ENCODE results near the gene SNX24. TPM values are rescaled to one million over a fixed set of nuclear protein-coding genes. Genes with fewer than 3 reads are reported as not detected.

Gene SNX24
- total and polyA plus RNA-seq, 2 of the 4 experiments (the other 2 are of a cell fraction): 13.8 to 15.0 TPM

GRCh38 chr5:122943050-122943698 lies 97.8 kb downstream of the SNX24 start:
- H4K8ac ChIP-seq (ENCODE audit: low read depth in 2 of 2, low read length in 2 of 2): no peak overlapping the region
- H3K56ac ChIP-seq (ENCODE audit: extremely low read depth, insufficient read depth, low read length): no peak overlapping the region
- H3K27me3 ChIP-seq (ENCODE audit: control insufficient read depth, insufficient read depth, low read length): no peaks in the 10 kb centered on the region
- H3K27ac ChIP-seq (ENCODE audit: insufficient read depth, low read length): no peak overlapping the region
- H4K20me1 ChIP-seq (ENCODE audit: insufficient read depth, low read length): no peaks in the 10 kb centered on the region
- no peaks in the 10 kb centered on the region; the same call in 1 of the 2 replicates for H3K4me1 ChIP-seq (ENCODE audit: control insufficient read depth, insufficient read depth, low read length)
- no peak overlapping the region for H2AK9ac ChIP-seq (replicated peaks; ENCODE audit: low read depth, low read length, poor library complexity)
- no peak overlapping the region for H2AFZ ChIP-seq (replicated peaks; ENCODE audit: low read length, poor library complexity)
- peaks cover 2% of the 10 kb centered on the region for H3K36me3 ChIP-seq (ENCODE audit: control insufficient read depth, insufficient read depth, low read length)
- H3K4me3 ChIP-seq (ENCODE audit: insufficient read depth, low read depth, low read length): no peak overlapping the region
- no peak overlapping the region for H2BK15ac ChIP-seq (ENCODE audit: low read depth, low read length)
- H2BK20ac ChIP-seq (ENCODE audit: low read depth, low read length): no peak overlapping the region
- no peak overlapping the region for H2BK120ac ChIP-seq (ENCODE audit: low read depth, low read length)
- H3K14ac ChIP-seq (replicated peaks; ENCODE audit: low read depth, low read length): no peak overlapping the region
- no peak overlapping the region for H3K4ac ChIP-seq (ENCODE audit: low read depth, low read length)
- dilution Hi-C loops (cut with HindIII; ENCODE audit: low sequenced_read_pairs, unreplicated experiment): no loop called here
- no peak overlapping the region for H3K9ac ChIP-seq (ENCODE audit: low read depth, low read length)
- no peaks in the 10 kb centered on the region for H3K9me3 ChIP-seq (ENCODE audit: control insufficient read depth, insufficient read depth, low read length)
- no peaks in the 10 kb centered on the region; a peak in 1 of 4 replicates for H3K79me1 ChIP-seq (ENCODE audit: low read depth in 1 of 2, low read length in 2 of 2)
- H3K4me2 ChIP-seq (ENCODE audit: low read depth, low read length): no peak overlapping the region
- no peak for TF ChIP-seq SMC3 (IDR thresholded peaks at IDR 0.05; ENCODE audit: low read depth, low read length)
- no peak for TF ChIP-seq CEBPB (IDR thresholded peaks at IDR 0.05; ENCODE audit: low read depth, low read length)
- TF ChIP-seq RCOR1 (IDR thresholded peaks at IDR 0.05; ENCODE audit: insufficient replicate concordance, low read length): no peak
- intact Hi-C loops (cut with micrococcal nuclease): no loop called here
- H2AK5ac ChIP-seq (ENCODE audit: low read depth, low read length): no peak overlapping the region
- no peak overlapping the region for H3K18ac ChIP-seq (ENCODE audit: low read depth, low read length)
- CTCF ChIA-PET: interaction anchor here (0.7 kb wide), 1 partner anchor 41 kb away, joined by 3 read pairs; no protein-coding TSS in a partner anchor
- no TSS peak for BruUV-seq (replicated peaks)
- no peak overlapping the region for H3K23ac ChIP-seq (ENCODE audit: low read depth, low read length)
- ATAC-seq (ENCODE audit: low read depth) (no peak), DNase-seq (no peak)
- H4K5ac ChIP-seq (ENCODE audit: low read depth, low read length): no peak overlapping the region
- WGBS, 2 experiments (ENCODE audit: extremely low coverage in 2 of 2, insufficient read length in 1 of 2): 71% methylated on average over 3 of the region's 7 CpGs; no CpG with 5 or more reads in 1 of the 2 experiments
- in situ Hi-C loops (cut with MboI; ENCODE audit: low sequenced_read_pairs): no loop called here
- H3K9me1 ChIP-seq (ENCODE audit: insufficient read depth, low read length): 0 out of 2 replicates have a peak, but pooled peaks cover 6% of the 10 kb centered on the region
- no peak overlapping the region for H4K91ac ChIP-seq (ENCODE audit: insufficient read depth, low read depth, low read length)
- POLR2A ChIA-PET (ENCODE audit: unreplicated experiment): no interaction called here
- no peak overlapping the region for H2BK5ac ChIP-seq (ENCODE audit: low read depth, low read length, poor library complexity, severe bottlenecking)
